Loucy (cell line): Measurements from ENCODE around the gene CELF4.

ENCODE experiments used
- H2AFZ ChIP-seq: fragments of 200-600 bp; sonication (generic); 2 replicates; pipeline ENCODE4 v1.6.0; 2016; ENCODE audit warnings: antibody characterized with exemption, mild to moderate bottlenecking, low read length, moderate library complexity
- H3F3A ChIP-seq: fragments of 200-600 bp; 2 replicates; pipeline ENCODE4 v1.6.0; 2016; ENCODE audit warnings: antibody characterized with exemption, low read depth, mild to moderate bottlenecking
- H3K27me3 ChIP-seq: fragments of 200-600 bp; sonication (generic); 2 replicates; pipeline ENCODE4 v1.6.1; 2014; ENCODE audit warnings: low read length, mild to moderate bottlenecking; ENCODE audit not compliant: insufficient read depth, poor library complexity, severe bottlenecking
- H3K36me3 ChIP-seq: fragments of 200-600 bp; sonication (generic); 2 replicates; pipeline ENCODE4 v1.6.1; 2016; ENCODE audit warnings: low read length; ENCODE audit not compliant: insufficient read depth
- H3K4me1 ChIP-seq: fragments of 200-600 bp; sonication (generic); 2 replicates; pipeline ENCODE4 v1.5.1; 2014; ENCODE audit warnings: low read length, mild to moderate bottlenecking; ENCODE audit not compliant: insufficient read depth, poor library complexity, severe bottlenecking
- H3K4me2 ChIP-seq: fragments of 200-600 bp; sonication (generic); 2 replicates; pipeline ENCODE4 v1.6.0; 2014; ENCODE audit warnings: antibody characterized with exemption, low read length, low read depth, mild to moderate bottlenecking; ENCODE audit not compliant: poor library complexity, severe bottlenecking
- H3K4me3 ChIP-seq: fragments of 200-600 bp; sonication (generic); 2 replicates; pipeline ENCODE4 v1.5.1; 2014; ENCODE audit warnings: low read length, mild to moderate bottlenecking, mixed read lengths; ENCODE audit not compliant: poor library complexity, severe bottlenecking
- H3K79me2 ChIP-seq: fragments of 200-600 bp; sonication (generic); 2 replicates; pipeline ENCODE4 v1.6.1; 2014; ENCODE audit warnings: low read length; ENCODE audit not compliant: insufficient read depth
- H3K9ac ChIP-seq: fragments of 200-600 bp; sonication (generic); 2 replicates; pipeline ENCODE4 v1.6.0; 2014; ENCODE audit warnings: mild to moderate bottlenecking, low read depth, low read length, moderate library complexity; ENCODE audit not compliant: poor library complexity, severe bottlenecking
- H3K9me2 ChIP-seq: fragments of 200-600 bp; sonication (generic); replicated peaks from 2 replicates; pipeline ENCODE4 v1.6.1; 2016; ENCODE audit warnings: low read depth, low read length, mixed read lengths
- H3K9me3 ChIP-seq: fragments of 200-600 bp; sonication (generic); 2 replicates; pipeline ENCODE4 v1.6.1; 2014; ENCODE audit warnings: mild to moderate bottlenecking, antibody characterized with exemption, low read length, low read depth; ENCODE audit not compliant: insufficient read depth
- H4K20me1 ChIP-seq: fragments of 200-600 bp; sonication (generic); 2 replicates; pipeline ENCODE4 v1.6.0; 2014; ENCODE audit warnings: antibody characterized with exemption, low read length, mild to moderate bottlenecking; ENCODE audit not compliant: insufficient read depth, poor library complexity, severe bottlenecking
- CTCF ChIP-seq: fragments of 200-600 bp; sonication (generic); conservative IDR thresholded peaks from 2 replicates; pipeline ENCODE4 v1.5.1; 2014; ENCODE audit warnings: mild to moderate bottlenecking, antibody characterized with exemption, low read length
- EZH2phosphoT487 ChIP-seq: fragments of 200-600 bp; IDR thresholded peaks from 2 replicates; pipeline ENCODE4 v1.6.1; 2018; ENCODE audit warnings: antibody characterized with exemption, mild to moderate bottlenecking, moderate library complexity, borderline replicate concordance

CELF4 gene

GRCh38 chr18:37540424-37541138 is 25.0 kb downstream of the CELF4 start:
- Histone ChIP-seq H3K27me3 (no peaks in the 10 kb centered on the region), H2AFZ (no peak overlapping the region), H3K79me2 (no peaks in the 10 kb centered on the region), H3K4me1 (no peaks in the 10 kb centered on the region), H3K9me3 (no peaks in the 10 kb centered on the region), H3K36me3 (no peaks in the 10 kb centered on the region), H3K9ac (no peak overlapping the region), H3F3A (no peaks in the 10 kb centered on the region), H3K4me2 (no peak overlapping the region), H4K20me1 (no peaks in the 10 kb centered on the region), H3K4me3 (no peak overlapping the region), H3K9me2 (no peaks in the 10 kb centered on the region)
- TF ChIP-seq EZH2phosphoT487 (no peak), CTCF (no peak)

- Histone ChIP-seq H3K4me2 (no peak overlapping the region), H3K9me3 (no peaks in the 10 kb centered on the region), H3K36me3 (no peaks in the 10 kb centered on the region), H4K20me1 (no peaks in the 10 kb centered on the region), H3K27me3 (no peaks in the 10 kb centered on the region), H3K9ac (no peak overlapping the region), H2AFZ (no peak overlapping the region), H3K9me2 (no peaks in the 10 kb centered on the region), H3F3A (no peaks in the 10 kb centered on the region), H3K4me1 (no peaks in the 10 kb centered on the region), H3K79me2 (no peaks in the 10 kb centered on the region), H3K4me3 (no peak overlapping the region)
- TF ChIP-seq EZH2phosphoT487 (no peak), CTCF (no peak)
Measured at GRCh38 chr18:37539236-37539635, 26.4 kb downstream of the CELF4 start.

GRCh38 chr18:37538526-37539205 is 26.9 kb downstream of the CELF4 start:
- no peak overlapping the region for H3K9ac ChIP-seq
- no peaks in the 10 kb centered on the region for H3K79me2 ChIP-seq
- no peaks in the 10 kb centered on the region for H3K36me3 ChIP-seq
- H3K4me3 ChIP-seq, result no peak overlapping the region
- no peaks in the 10 kb centered on the region for H3F3A ChIP-seq
- no peaks in the 10 kb centered on the region for H3K9me2 ChIP-seq
- no peaks in the 10 kb centered on the region for H4K20me1 ChIP-seq
- H3K9me3 ChIP-seq, result no peaks in the 10 kb centered on the region
- H3K4me1 ChIP-seq, result no peaks in the 10 kb centered on the region
- H3K27me3 ChIP-seq, result no peaks in the 10 kb centered on the region
- TF ChIP-seq CTCF, result no peak
- TF ChIP-seq EZH2phosphoT487, result no peak
- no peak overlapping the region for H2AFZ ChIP-seq
- no peak overlapping the region for H3K4me2 ChIP-seq
